Measurements from ENCODE around the gene RPS18. TPM values are rescaled to one million over a fixed set of nuclear protein-coding genes. Genes with fewer than 3 reads are reported as not detected.

Gene RPS18
- total RNA-seq, 1 experiment from 2014 or later, result 3,216 TPM

GRCh38 chr6:33252759-33253158, 19.1 kb upstream of the RPS18 start:
- Histone ChIP-seq H3K79me1 (ENCODE audit: insufficient read depth, low read depth, low read length, poor library complexity, severe bottlenecking) (no peaks in the 10 kb centered on the region), H3K23me2 (ENCODE audit: insufficient read length, low read depth, low read length, poor library complexity, severe bottlenecking) (peaks cover 17% of the 10 kb centered on the region), H3K27ac (ENCODE audit: insufficient read length, low read depth, low read length) (no peak overlapping the region), H3K14ac (ENCODE audit: insufficient read depth, low read length) (no peak overlapping the region), H2AK5ac (ENCODE audit: insufficient read length, low read length) (no peak overlapping the region), H4K5ac (ENCODE audit: insufficient read length, low read depth, low read length) (no peak overlapping the region), H3K18ac (ENCODE audit: insufficient read length, low read depth, low read length) (no peak overlapping the region), H2BK120ac (ENCODE audit: low read depth, low read length, poor library complexity, severe bottlenecking) (no peak overlapping the region), H3K4ac (ENCODE audit: low read depth, low read length) (no peak overlapping the region), H3K4me2 (ENCODE audit: insufficient read depth, insufficient read length, low read length) (no peak overlapping the region), H4K20me1 (ENCODE audit: control insufficient read depth, insufficient read depth, insufficient read length) (no peaks in the 10 kb centered on the region), H3K56ac (ENCODE audit: insufficient read length, low read depth, low read length) (no peak overlapping the region), H3K9me3 (ENCODE audit: control insufficient read depth, low read depth, low read length) (no peaks in the 10 kb centered on the region), H2BK20ac (ENCODE audit: low read depth, low read length, poor library complexity, severe bottlenecking) (no peak overlapping the region), H3K4me1 (ENCODE audit: insufficient read depth, low read length) (no peaks in the 10 kb centered on the region; the same call in 1 of the 2 replicates), H2BK5ac (ENCODE audit: insufficient read length, low read length) (no peak overlapping the region), H2BK12ac (ENCODE audit: insufficient read length, low read depth, low read length) (no peak overlapping the region), H2BK15ac (ENCODE audit: low read depth, low read length) (no peak overlapping the region), H3K79me2 (ENCODE audit: insufficient read depth, low read length) (no peaks in the 10 kb centered on the region), H4K91ac (ENCODE audit: insufficient read length, low read depth, low read length) (no peak overlapping the region), H3K27me3 (ENCODE audit: insufficient read depth, low read length) (no peaks in the 10 kb centered on the region; the same call in 1 of the 2 replicates), H3K9ac (ENCODE audit: extremely low read depth, insufficient read length, low read length) (no peak overlapping the region), H3T11ph (ENCODE audit: low read length) (no peak overlapping the region), H3K23ac (ENCODE audit: insufficient read length, low read depth, low read length) (no peak overlapping the region), H4K8ac (replicated peaks; ENCODE audit: insufficient read length, low read depth, low read length) (no peak overlapping the region), H2AFZ (ENCODE audit: low read length) (no peak overlapping the region)
- H3K4me1 Mint-ChIP-seq, result peaks cover 20 to 24% of the 10 kb centered on the region in 2 experiments
- no peaks in the 10 kb centered on the region; a peak in 1 of 5 replicates for H3K9me3 Mint-ChIP-seq
- H3K27ac Mint-ChIP-seq, result no peak overlapping the region
- DNase-seq, result no peak
- TF ChIP-seq CTCF (conservative IDR thresholded peaks at IDR 0.05), result no peak
- H3K4me3 Mint-ChIP-seq, result no peak overlapping the region
- peaks cover 13% of the 10 kb centered on the region for H3K27me3 Mint-ChIP-seq (ENCODE audit: low read depth)
- peaks cover 11 to 36% (median 29%) of the 10 kb centered on the region in 3 experiments for H3K36me3 Mint-ChIP-seq (ENCODE audit: insufficient read depth in 1 of 3, low read depth in 3 of 3)

All from H9 (cell line).